HG03432 (cell line): Measurements from ENCODE around the gene MEIKIN.

ENCODE experiments used
- ATAC-seq: cut with Tn5 transposase; IDR thresholded peaks from one replicate; pipeline ENCODE4 v1.9.1; 2021; ENCODE audit warnings: mild to moderate bottlenecking, moderate library complexity; ENCODE audit not compliant: unreplicated experiment

The MEIKIN gene

DNA sequence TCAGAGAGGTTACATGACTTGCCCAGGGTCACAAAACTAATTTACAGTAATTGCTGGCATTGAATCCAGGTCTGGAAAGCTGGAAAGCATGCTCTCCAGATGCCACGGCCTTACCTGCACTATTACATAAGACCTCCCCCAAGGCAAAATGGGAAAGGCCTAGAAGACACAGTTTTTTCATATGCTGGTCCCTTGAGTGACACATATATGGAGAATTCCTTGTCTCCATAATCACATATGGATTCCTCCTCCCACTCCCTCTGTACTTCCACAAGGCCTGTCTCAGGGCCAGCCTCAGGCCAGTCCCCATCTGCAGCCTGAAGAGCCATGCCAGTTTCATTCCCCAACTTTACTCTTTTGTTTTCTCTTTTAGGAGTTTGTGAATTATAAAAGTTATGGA is 28.6 kb upstream of the MEIKIN start:
- ATAC-seq, result no peak

DNA sequence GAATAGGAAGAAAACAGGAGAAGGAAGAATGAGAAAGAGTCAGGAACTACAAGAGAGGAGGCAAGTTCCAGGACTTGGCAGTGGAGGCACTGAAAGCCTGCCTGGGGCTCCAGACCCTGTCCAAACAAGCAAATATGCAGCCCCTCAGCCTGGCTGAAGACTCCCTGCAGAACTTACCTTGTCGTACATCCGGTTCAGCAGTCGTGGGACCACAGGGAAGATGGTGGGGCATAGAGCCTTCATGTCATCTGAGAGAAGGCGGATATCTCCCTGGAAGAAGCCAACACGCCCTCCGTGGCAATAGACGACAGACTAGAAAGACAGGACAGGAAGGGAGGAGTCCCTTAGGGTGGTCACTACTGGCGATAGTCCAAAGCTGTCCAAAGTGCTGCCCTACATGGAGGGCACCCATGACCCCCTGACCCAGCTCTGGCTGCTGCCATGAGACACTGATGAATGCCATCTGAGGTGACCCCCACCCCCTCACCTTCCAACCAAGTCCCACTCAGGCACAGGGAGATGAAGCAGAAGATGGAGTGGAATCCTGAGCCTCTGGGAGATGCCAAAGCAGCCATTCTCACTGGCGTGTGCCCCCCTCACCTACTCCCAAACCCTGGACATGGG is 27.7 kb upstream of the MEIKIN start:
- ATAC-seq, result no peak

DNA sequence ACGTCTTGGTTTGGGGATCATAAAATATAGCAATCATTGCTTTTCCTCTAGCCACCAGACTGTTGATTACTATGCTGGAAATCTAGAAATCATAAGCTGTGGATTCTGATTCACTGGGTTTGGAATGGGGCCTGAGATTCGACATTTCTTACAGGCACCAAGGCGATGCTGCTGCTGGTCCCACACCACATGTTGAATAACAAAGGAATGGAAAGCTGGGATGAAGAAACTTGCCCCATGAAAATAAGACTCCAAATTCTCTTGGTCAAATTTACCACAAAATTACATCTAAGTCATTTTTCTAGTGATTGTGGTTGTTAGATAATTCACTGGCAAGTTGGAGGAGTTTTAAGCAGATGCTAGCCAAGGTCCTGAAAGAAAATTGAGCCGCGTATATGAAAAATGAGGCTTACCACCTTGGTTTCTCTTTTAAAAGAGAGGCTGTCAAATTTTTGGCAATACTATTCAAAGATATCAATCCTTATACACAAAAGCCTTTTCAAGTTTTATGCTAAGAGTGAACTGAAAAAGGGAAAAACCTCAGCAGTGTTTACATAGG is 23.0 kb upstream of the MEIKIN start:
- ATAC-seq, result no peak

DNA sequence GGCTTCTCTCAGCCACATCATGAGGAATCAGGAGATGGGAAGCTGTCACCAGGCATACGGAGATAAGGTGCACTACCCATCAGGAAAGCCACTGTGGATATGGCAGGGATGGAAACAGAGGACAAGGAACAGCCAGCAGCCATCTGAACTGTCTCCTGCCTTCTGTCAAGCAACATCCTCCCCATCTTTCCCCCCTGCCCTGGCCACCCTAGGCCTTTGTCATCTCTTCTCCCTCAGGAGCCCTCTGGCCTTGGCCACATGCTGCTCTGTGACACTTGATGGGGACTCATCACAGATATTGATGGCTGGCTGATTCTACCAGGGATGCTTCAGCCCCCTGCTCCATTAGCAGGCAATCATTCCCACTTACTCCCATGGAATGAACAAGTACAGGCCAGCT is 21.1 kb upstream of the MEIKIN start:
- no peak for ATAC-seq

DNA sequence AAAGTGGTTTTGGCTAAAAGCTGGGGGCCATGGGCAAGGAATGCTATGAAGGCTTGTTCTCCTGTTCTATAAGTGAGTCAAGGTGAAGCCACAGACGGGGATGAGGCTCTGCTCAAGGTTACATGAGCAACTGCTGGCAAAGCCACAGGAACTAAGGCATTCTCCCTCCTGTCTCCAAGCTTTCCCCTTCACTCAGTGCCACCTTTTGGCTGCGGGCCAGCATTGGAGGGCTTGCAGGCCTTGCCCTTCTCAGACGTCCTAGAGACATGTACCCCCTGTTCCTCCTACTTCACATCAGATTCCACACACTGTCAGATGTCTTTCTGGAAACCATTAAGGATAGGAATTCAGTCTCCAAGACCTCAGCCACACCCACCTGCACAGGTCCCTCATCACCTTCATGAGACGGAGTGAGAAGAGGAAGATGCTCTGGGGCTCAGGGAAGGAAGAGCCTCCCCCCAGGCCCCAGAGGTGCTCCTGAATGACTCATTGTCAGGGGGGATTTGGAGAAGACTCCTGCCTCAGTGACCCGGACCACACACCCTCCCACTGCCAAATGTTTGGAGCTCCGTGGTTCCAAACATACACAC is 20.5 kb upstream of the MEIKIN start:
- ATAC-seq, result no peak

DNA sequence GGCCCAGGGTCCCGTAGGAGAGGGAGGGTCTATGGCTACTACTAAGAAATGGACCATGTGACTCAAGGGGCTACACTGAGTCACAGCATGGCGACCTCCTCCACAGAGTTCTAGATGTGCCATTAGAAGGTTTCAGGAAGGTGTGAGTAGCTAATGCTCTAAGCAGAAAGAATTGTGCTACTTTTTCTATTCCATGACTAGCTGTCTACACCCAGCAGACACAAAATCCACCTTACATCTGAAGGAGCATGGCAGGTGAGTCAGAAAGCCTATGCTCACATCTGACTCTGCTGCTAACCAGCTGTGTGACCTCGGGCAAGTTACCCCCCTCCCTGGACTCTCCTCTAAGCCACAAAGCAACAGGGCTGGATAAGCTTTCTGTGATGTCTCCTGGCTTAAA is 14.4 kb upstream of the MEIKIN start:
- ATAC-seq, result no peak

DNA sequence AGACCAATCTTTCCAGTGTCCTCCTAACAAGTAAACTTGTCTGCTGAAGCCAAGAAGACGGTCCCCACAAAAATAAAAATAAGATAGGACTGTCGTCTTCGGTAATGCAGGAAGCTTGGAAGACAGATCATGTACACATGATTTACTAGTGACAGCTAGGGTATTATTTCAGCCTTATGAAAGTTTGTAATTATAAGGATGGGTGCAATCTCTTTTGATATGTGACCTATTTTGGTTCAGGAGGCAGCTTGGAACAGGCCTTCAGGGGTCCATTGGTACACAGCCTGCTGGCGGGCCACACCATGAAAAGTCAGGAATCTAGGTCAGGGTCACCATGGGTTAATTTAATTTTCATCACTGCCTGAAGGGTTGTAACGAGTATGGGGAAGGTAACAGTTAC is 13.7 kb upstream of the MEIKIN start:
- ATAC-seq, result no peak

DNA sequence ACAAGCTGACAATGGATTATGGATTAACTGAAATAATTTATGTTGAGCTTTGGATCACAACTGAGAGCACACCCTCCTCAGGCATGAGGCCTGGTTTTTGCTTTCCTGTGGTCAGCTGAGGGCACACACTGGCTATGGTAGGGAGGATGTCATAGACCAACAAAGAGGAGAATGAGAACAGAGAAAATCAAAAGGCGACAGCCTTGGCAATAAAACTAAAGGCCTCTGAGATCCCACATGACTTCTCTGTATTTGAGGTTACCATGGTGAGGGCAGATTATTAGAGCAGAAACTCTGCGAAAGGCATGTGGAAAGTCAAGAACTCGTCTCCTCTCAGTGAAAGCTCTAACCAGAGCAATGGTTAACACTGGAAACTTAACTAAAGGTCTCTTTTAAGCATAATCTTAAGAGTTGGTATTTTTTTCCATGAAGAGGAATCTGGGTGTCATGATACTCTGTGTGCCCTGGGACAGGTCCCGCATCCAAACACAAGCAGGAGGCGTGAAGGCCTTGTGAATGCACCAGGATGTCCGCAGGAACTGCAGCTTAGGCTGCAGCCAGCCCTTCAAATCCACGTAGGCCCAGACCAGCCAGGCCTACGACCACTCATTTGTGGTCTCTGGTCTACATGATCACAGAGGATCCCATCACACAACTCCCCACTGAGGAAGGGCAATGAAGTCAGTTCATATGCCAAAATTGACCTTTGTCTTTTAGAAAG is 12.4 kb upstream of the MEIKIN start:
- ATAC-seq, result no peak

DNA sequence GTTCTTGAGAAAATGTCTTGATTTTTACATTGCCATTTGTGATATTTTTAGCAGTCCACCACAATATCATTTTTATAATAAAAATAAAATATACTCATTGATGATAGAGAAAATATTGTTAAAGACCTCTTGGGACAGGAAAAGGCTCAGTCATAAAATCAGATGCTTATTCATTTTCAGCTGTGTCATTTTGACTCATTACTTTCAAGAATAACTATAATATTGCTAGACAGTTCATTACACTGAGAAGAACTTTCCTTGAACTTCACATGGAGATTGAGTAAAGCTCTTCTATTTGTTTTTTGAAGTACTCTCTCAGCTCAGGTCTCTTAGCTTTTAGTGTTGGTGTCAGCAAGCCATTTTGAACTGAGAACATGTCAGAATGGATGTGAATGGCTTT is 8.5 kb upstream of the MEIKIN start:
- ATAC-seq, result no peak

DNA sequence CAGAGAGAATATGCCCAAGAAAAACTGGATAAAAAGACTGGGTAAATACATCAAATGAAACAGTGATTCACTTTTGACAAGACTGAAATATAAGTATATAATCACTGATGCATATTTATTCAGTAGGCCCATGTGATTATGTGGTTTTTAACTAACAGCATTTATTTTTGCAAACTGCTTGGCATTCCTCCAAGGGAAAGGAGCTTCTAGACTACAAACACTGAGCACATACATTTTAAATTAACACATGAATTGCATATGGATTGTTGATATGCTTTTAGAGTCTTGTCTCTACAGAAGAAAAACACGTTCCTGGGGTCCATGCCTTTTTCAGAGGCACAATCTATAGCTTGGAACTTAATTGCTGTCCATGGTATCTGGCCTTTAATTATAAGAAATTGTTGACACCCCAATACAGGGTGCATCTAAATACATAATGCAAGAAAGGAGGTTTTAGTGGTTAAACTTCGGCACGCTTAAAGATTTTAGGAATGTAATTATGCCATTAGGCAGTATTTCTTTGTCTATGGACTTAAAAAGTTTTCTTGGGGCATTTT is 6.9 kb upstream of the MEIKIN start:
- no peak for ATAC-seq

DNA sequence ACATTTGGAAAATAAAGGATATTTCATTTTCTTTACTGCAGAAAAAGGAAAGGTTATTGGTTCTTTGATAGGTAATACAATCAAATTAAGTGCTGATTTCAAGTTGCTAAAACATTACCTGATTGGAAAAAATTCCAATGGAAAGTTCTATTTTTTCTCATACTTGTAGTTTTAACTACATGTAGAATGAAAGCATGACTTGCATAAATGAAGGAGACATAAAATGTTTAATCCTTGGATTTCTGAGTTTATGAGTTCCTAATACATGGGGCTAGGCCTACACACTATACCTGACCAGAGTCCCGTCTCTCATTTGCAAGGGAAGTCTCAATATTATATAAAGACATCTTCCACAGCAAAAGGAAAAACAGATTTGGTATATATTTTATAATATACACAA is 5.2 kb upstream of the MEIKIN start:
- ATAC-seq, result no peak

DNA sequence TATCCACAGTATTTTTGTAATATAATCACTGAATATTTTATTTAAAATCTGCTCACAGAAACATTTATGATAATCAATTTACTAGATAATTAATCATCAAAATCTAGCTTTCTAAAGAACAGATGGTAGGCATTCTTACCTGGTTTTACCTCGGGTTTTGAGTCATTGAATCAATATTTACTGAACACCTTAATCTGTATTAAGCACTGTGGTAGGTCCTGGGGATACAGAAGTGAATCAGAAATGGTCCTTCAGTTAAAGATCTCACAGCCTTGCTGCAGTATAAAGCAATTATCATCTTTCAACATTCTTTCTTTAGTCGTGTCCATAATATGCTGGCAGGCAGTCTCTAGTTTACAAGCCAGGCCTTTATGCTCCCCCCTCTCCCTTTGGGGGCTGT is 2.0 kb upstream of the MEIKIN start:
- no peak for ATAC-seq

DNA sequence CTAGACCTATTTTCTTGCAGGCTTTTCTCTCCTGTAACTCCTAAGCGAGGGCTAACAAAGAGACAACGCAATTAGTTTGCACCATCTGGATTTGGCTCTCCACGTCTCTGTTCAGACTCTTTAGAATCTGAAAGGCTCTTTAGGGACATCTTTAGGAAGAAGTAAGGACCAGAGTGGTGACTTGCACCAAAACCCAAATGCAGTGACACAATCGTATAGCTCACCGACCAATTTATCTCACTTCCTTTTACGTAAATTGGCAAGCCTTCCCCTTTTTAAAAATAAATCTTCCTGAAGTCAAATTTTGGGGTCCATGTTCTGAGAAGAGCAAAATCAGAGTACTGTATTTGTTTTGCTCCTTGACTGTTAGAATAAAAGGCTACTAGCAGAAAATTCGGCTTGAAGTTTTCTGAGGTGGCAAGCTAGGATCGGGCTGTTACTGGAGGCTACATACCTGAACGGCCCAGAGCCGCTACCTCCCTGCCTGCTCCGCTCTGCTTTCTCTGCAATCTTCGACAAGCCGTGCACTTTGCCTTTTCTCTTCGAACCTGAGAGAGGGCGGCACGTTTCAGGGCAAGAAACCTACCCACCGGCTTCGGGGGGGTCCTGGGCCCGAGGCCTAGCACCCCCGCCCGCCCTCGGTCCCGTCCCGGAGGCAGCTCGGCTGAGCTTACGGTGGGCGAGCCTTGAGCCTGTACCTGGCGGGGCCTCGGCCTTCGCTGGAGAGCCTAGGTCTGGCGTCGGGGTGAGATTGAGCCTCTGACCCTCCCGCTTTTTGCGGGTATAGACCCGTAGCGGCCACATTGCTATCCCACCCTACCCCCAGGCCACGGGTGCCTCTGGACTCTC is 537 bp downstream of the MEIKIN start:
- no peak for ATAC-seq

DNA sequence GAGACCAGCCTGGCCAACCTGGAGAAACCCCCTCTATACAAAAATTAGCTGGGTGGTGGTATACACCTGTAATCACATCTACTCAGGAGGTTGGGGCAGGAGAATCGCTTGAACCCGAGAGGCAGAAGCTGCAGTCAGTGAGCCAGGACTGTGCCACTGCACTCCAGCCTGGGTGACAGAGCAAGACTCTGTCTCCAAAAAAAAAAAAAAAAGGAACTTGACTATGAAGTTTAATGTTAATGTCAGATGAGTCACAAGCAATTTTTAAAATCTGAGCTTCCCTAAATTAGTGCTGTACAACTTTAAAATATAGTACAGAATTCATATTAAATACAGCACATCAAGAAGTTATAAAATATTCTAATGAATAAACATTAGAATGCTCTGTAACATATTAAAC is 1.5 kb downstream of the MEIKIN start:
- no peak for ATAC-seq

DNA sequence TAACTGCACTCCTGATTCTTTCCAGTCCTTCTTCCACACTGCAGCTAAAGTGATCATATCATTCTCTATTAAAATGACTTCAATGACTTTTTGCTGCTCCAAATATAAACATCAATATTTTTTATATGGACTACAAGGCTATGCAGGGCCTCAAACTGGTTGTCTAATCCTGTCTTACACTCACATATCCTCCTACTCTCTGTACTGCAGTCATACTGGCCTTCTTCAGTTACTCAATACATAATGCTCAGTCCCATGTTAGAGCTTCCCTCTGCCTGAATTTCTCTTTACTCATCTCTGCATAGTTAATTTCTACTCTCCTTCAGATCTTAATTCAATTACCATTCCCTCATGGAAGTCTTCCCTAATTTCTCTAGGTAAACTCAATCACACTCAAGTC is 3.4 kb downstream of the MEIKIN start:
- ATAC-seq, result no peak

DNA sequence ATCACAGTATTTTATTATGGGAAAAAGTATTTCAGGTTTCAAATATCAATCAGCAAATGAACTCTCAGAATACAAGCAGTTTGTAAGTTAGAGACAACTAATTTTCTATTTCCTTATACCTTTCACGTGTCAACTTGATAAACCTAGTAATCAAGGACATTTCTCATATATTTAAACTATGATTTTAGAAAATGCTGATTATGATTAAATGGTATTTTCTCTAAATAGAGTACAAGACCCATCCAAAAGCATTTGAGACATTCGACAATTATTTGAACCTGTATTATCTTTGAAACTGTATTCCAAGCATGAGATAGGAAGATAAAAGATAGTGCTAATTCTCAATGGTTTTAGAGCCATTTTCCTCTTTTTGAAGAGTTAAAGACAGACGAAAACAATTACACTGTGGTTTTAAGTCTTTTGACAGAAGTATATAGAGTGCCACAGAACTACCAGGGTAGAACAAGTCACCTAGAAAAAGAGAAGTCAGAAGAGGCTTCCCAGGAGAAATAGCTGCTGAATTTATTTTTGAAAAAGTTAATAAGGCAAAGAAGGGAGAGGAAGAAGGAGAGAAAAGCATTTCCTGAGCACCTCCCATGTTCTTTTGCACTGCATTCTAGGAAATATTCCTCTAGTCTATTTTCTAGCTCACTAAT is 5.6 kb downstream of the MEIKIN start:
- ATAC-seq, result no peak

DNA sequence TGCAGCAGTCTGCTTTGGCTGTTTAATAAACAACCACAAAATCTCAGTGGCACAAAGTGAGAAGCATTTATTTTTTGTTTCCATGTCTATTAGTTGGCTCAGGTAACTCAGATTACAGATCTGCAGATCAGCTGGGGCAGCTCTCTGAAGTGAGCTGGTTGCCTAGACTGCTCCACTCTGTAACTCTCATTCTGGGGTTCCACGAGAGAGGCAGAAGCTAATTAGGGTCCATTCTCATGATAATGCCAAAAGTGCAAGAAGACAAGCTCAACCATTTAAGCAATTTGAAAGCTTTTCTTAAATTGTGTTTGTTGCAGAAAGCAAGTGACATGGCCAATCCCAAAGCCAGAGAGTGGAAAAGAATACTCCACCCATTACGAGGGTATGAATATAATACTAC is 13.2 kb downstream of the MEIKIN start:
- ATAC-seq, result no peak

DNA sequence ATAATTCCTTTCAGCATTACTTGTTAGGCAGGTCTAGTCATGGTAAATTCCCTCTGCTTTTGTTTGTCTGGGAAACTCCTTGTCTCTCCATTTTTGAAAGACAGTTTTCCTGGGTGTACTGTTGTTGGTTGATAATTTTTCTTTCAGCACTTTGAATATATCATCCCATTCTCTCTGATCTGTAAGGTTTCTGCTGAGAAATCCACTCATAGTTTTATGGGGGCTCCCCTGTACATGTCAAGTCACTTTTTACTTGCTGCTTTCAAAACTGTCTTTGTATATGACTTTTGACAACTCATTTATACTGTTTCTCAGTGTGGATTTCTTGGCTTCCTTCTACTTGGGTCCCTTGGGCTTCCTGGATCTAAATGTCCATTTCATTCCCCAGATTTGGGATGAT is 16.5 kb downstream of the MEIKIN start:
- ATAC-seq, result no peak

DNA sequence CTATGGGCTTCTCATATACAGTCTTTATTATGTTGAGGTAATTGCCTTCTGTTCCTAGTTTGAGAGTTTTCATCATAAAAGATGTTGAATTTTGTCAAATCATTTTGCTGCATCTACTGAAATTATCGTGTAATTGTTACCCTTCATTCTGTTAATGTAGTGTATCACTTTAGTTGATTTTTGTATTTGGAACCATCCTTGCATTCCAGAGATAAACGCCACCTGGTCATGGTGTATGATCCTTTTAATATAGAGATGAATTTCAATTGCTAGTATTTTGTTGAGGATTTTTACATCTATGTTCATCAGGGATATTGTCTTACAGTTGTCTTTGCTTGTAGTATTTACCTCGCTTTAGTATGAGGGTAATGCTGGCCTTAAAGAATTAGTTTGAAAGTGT is 19.3 kb downstream of the MEIKIN start:
- ATAC-seq, result no peak

DNA sequence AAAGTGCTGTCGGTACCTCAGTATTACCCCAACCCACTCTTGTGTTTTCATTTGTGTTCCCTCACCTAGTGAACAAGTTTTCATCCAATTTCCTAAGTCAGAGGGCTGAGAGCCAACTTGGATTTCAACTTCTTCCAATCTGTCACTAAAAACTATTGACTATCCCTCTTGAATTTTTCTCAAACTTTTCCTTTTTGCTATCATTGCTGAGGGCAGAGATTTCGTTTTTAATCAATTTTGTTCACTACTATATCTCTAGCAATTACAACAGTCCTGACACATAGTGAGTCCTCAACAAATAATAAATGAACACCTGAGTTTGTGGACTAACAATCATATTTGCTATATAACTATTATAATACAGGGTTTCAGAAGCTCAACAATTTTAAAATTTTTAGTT is 29.0 kb downstream of the MEIKIN start:
- no peak for ATAC-seq

DNA sequence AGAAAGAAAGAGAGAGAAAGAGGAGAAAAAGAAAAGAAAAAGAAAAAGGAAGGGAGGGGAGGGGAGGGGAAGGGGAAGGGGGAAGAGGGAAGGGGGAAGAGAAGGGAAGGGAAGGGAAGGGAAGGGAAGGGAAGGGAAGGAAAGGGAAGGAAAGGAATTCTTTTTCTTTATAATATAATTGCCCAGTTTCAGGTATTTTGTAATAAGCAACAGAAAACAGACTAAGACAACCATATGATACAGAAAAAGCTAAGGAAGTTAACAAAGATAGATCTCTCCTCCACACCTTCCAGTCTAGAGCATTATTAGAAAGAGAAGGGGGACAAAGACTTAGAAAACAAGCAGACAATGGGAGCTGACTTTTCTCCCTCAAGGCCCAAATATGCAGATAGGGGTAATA is 31.0 kb downstream of the MEIKIN start:
- no peak for ATAC-seq
